ENCODE results near the gene TMEM18.

Gene TMEM18

GRCh38 chr2:672606-672905 is 4.7 kb downstream of the TMEM18 start:
- no peak for DNase-seq (ENCODE audit: low read depth)

DNA sequence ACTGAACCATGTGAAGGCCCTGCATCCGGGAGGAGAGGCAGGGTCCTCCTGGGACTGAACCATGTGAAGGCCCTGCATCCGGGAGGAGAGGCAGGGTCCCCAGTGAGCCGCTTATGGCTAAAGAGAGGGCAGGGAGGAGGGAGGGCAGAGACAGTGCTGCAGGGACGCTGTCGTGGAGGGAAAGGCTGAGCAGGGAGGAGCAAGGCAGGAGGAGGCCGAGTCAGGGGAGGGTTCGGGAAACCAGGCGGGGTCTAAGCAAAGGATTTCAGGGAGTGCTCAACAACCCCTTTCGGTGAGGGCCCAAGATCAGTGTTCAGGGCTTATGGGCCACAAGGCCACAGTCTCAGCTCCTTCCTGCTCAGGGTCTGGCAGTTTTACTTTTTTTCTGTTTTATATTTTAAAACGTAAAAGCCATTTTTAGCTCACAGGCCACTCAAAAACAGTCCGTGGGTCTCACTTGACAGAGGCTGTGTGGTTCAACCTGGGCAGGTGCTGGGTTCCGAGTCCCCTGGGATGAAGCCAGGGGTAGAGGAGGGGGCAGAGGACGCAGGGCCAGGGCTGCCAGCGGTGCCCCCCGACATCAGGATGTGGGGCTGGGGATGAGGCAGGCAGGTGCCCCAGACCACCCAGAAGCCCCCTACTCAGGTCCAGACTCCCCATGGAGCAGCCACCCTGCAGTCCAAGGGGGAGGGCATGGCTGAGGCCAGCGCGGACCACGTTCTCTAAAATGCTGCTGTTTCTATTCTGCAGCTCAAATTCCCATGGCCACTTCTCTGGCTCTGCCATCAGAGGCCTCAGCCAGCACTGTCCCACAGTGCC is 5.2 kb downstream of the TMEM18 start:
- no peak for DNase-seq (ENCODE audit: low read depth)

DNA sequence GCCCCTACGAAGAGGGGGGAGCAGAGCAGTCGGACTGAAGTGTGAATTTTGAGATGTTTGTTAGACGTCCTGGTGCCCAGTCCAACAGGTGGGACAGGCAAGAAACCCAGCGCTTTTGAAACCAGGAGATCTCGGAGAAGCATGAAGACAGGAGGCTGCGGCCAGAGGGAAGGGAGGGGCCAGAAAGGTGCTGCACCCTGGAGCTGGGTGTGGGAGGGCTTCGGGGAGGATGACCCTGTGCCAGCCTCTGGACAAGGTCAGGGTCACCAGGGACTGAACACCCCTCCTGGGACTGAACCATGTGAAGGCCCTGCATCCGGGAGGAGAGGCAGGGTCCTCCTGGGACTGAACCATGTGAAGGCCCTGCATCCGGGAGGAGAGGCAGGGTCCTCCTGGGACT is 6.1 kb downstream of the TMEM18 start:
- no peak for DNase-seq (ENCODE audit: low read depth)

- DNase-seq (ENCODE audit: low read depth), result no peak
These were observed 6.6 kb downstream of the TMEM18 start for GRCh38 chr2:670637-671036.

DNA sequence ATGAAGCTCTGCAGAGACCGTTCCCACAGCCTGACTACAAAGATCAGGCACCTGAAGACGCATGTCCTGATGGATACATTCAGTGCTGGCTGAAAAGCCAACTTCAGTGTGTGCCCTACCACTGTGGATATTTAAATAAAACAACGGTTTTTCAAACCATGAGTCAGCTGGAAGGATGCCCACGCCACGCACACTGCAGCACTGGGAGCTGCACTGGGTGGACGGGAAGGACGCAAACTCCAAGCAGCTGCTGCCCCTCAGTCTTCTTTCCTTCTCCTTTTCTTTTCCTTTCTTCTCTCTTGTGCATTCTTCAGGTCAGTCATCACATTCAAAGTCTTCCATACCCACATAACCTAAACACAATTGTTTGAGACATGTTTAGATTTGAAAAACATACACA is 7.9 kb downstream of the TMEM18 start:
- DNase-seq (ENCODE audit: low read depth), result peak; percentile 41

- DNase-seq (ENCODE audit: low read depth), result no peak
These were observed 9.2 kb downstream of the TMEM18 start for GRCh38 chr2:668000-668398.

GRCh38 chr2:667332-667999 is 9.7 kb downstream of the TMEM18 start:
- DNase-seq (ENCODE audit: low read depth), result peak; percentile 73

GRCh38 chr2:666441-666840 is 10.8 kb downstream of the TMEM18 start:
- DNase-seq (ENCODE audit: low read depth), result no peak

DNA sequence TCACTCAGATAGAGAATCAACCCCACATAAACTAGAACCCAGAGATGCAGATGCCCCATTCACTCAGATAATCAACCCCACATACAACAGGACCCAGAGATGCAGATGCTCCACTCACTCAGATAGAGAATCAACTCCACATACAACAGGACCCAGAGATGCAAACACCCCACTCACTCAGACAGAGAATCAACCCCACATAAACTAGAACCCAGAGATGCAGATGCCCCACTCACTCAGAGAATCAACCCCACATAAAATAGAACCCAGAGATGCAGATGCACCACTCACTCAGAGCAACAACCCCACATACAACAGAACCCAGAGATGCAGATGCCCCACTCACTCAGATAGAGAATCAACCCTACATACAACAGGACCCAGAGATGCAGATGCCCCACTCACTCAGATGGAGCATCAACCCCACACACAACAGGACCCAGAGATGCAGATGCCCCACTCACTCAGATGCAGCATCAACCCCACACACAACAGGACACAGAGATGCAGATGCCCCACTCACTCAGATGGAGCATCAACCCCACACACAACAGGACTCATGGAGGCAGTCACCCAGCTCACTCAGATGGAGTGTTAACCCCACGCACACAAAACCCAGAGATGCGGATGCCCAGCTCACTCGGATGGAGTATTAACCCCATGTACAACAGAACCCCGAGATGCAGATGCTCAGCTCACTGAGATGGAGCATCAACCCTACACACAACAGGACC is 11.7 kb downstream of the TMEM18 start:
- no peak for DNase-seq (ENCODE audit: low read depth)

GRCh38 chr2:664063-664462 is 13.1 kb downstream of the TMEM18 start:
- no peak for DNase-seq (ENCODE audit: low read depth)

DNA sequence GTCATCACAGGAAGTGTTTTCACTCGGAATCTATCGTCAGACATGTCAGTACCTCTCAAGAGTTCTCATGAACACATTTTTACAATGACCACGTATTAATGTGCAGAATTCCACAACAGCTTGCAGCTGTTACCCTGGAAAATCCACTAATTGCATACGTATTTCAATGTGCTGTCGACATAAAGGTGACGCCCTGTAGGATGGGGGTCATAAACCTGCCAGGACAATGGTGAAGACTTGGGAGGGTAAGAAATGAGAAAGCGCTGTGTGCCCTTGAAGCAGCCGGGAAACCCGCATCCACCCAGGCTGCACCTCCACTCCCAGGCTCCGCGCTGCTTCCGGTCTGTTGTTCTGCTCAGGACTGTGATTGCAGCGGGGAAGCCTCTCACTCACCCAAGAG is 14.0 kb downstream of the TMEM18 start:
- DNase-seq (ENCODE audit: low read depth), result no peak

DNA sequence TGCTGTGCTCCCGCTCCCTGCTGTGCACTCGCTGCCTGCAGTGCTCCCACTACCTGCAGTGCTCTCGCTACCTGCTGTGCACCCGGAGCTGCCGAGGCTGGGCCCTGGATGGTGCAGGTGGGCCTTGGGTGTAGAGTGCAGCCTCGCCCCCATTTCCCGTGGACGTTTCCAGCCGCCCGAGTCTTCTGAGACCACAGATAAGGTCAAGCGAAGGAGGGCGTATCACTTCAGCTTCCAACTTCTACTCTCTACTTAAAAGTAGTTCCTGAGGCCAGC is 15.9 kb downstream of the TMEM18 start:
- DNase-seq (ENCODE audit: low read depth), result no peak

GRCh38 chr2:660586-661359 is 16.4 kb downstream of the TMEM18 start:
- no peak for DNase-seq (ENCODE audit: low read depth)

GRCh38 chr2:660029-660428 is 17.2 kb downstream of the TMEM18 start:
- no peak for DNase-seq (ENCODE audit: low read depth)

- DNase-seq (ENCODE audit: low read depth), result no peak
These were observed 18.8 kb downstream of the TMEM18 start for GRCh38 chr2:658426-658825.

DNA sequence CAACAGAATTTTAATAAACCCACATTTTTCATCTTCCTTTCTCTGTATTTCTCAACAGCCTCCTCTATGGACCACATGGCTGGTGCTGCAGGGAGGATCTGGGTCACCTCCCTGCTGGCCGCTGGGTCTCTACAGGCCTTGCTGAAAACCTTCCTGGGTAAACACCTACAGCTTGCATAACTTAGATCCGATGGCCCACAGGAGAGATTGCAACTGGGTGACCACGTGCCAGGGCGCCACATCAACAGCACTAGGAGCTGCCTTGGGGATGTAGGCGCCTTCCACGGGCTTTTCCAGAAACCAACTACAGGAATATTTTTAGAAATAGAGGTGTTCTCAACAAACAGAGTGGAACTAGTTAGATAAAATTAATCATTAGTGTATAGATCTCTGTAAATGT is 19.4 kb downstream of the TMEM18 start:
- DNase-seq (ENCODE audit: low read depth), result no peak

DNA sequence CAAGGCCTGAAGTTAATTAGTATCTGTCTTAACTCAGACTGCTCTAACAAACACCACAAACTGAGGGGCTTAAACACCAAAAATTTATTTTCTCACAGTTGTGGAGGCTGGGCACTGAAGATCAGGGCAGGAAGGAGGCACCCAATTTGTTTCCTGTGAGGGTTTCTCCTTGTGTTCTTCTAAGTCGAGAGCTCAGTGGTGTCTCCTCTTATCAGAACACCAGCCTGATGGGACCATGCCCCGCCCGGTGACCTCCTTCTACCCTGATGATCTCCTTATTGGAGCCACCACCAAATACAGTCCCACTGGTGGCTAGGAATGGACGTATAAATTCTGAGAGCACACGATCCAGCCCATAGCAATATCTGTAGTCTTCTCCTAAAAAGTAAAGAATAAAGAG is 20.5 kb downstream of the TMEM18 start:
- no peak for DNase-seq (ENCODE audit: low read depth)

GRCh38 chr2:655626-656025 is 21.6 kb downstream of the TMEM18 start:
- DNase-seq (ENCODE audit: low read depth), result no peak

- no peak for DNase-seq (ENCODE audit: low read depth)
These were observed 22.3 kb downstream of the TMEM18 start for GRCh38 chr2:654896-655295.

- no peak for DNase-seq (ENCODE audit: low read depth)
These were observed 23.4 kb downstream of the TMEM18 start for GRCh38 chr2:653645-654425.

- no peak for DNase-seq (ENCODE audit: low read depth)
These were observed 24.2 kb downstream of the TMEM18 start for GRCh38 chr2:652881-653480.
